ENCODE measurements around the gene FAIM2. TPM values are rescaled to one million over a fixed set of nuclear protein-coding genes. Genes with fewer than 3 reads are reported as not detected.

FAIM2 gene
- total and polyA plus RNA-seq, 9 of the 15 experiments (the other 6 are each of a cell fraction or from before 2014, with no cell fraction given) = 0.01 to 0.10 TPM; not detected in 7

GRCh38 chr12:49934505-49934904, 30.8 kb upstream of the FAIM2 start (continued):
- TF ChIP-seq C11orf30 (IDR thresholded peaks at IDR 0.05; ENCODE audit: low read depth) = peak; percentile 27; the same call in 1 of the 2 replicates
- no peak for TF ChIP-seq ZBTB26 (CRISPR knock-in tag; IDR thresholded peaks at IDR 0.05)

GRCh38 chr12:49933796-49934195, 30.1 kb upstream of the FAIM2 start:
- Histone ChIP-seq H3K4me3 (no peak overlapping the region), H3K9me3 (replicated peaks; ENCODE audit: control insufficient read depth, insufficient read depth, low read depth, low read length) (no peaks in the 10 kb centered on the region), H3K9ac (ENCODE audit: insufficient read depth in 1 of 2, low read depth in 2 of 2, low read length in 2 of 2) (no peak overlapping the region), H3K79me2 (ENCODE audit: control insufficient read depth, insufficient read depth, low read length) (no peaks in the 10 kb centered on the region), H3K9me1 (ENCODE audit: control insufficient read depth, insufficient read depth, low read length) (no peaks in the 10 kb centered on the region), H3K27me3 (ENCODE audit: control insufficient read depth in 2 of 2, insufficient read depth in 2 of 2, low read length in 2 of 2) (peaks cover 6 to 8% of the 10 kb centered on the region in 2 experiments; a peak in 2 of 5 replicates), H4K20me1 (replicated peaks; ENCODE audit: control insufficient read depth, insufficient read depth, low read length) (no peaks in the 10 kb centered on the region), H3K4me2 (ENCODE audit: insufficient read depth, low read length) (no peak overlapping the region), H2AFZ (ENCODE audit: low read depth, low read length) (peak overlapping the region; percentile 64), H3K4me1 (replicated peaks in 1 of 2; ENCODE audit: control insufficient read depth in 2 of 2, insufficient read depth in 2 of 2, low read length in 2 of 2) (no peaks in the 10 kb centered on the region; a peak in 1 of 5 replicates), H3K27ac (ENCODE audit: extremely low read depth, low read depth, low read length) (no peak overlapping the region), H3K36me3 (ENCODE audit: control insufficient read depth, insufficient read depth, low read length) (no peaks in the 10 kb centered on the region)
- intact Hi-C loops (cut with micrococcal nuclease) (no loop called here), in situ Hi-C loops (cut with MboI) (no loop called here)
- CTCF ChIA-PET (ENCODE audit: low intra/inter-chr PET ratio) = no interaction called here
- ATAC-seq (no peak), FAIRE-seq (no peak), DNase-seq (ENCODE audit: extremely low read depth in 1 of 4, low spot score in 3 of 4) (no peak)
- TF ChIP-seq ATF7 (IDR thresholded peaks at IDR 0.05) = no peak
- 0 out of 2 replicates have a peak, but pooled peaks have one; percentile 15 for TF ChIP-seq ZFX (CRISPR knock-in tag; IDR thresholded peaks at IDR 0.05)
- TF ChIP-seq CTCF (IDR thresholded peaks at IDR 0.05 in 2 of 3, conservative IDR thresholded peaks at IDR 0.05 in 1 of 3; ENCODE audit: insufficient read depth in 2 of 3, low read depth in 1 of 3, low read length in 3 of 3) = no peak
- TF ChIP-seq PHF8 (IDR thresholded peaks at IDR 0.05; ENCODE audit: borderline replicate concordance, low read length) = peak; percentile 11; the same call in 1 of the 2 replicates
- no peak for TF ChIP-seq E2F6 (IDR thresholded peaks at IDR 0.05; ENCODE audit: borderline replicate concordance in 1 of 2, extremely low read depth in 1 of 2, insufficient read depth in 1 of 2, insufficient read length in 1 of 2, low read depth in 1 of 2, low read length in 1 of 2, poor library complexity in 1 of 2, severe bottlenecking in 1 of 2)
- POLR2A ChIA-PET = interaction anchor here (1.0 to 3.4 kb wide), 2 partner anchors 12 to 16 kb away, joined by 3 to 12 read pairs; no protein-coding TSS in a partner anchor
- no TSS peak for BruUV-seq (replicated peaks)
- 32% methylated on average over 5 of the region's 5 CpGs for WGBS (ENCODE audit: insufficient coverage, low coverage, missing lambda C conversion rate)
